H9 (cell line): ENCODE data around the gene THAP11. TPM values are rescaled to one million over a fixed set of nuclear protein-coding genes. Genes with fewer than 3 reads are reported as not detected.

Experiments
- DNase-seq: peaks from one replicate; pipeline ENCODE4 v3.0.0-alpha.2; 2017
- H2AFZ ChIP-seq: one replicate; pipeline ENCODE4 v1.6.1; 2013; ENCODE audit warnings: mild to moderate bottlenecking, low read length, control low read depth, moderate library complexity
- H2AK5ac ChIP-seq: 2 replicates; pipeline ENCODE4 v1.6.1; 2013; ENCODE audit warnings: low read length, control low read depth, mixed read lengths; ENCODE audit not compliant: insufficient read length
- H2BK120ac ChIP-seq: one replicate; pipeline ENCODE4 v1.6.1; 2013; ENCODE audit warnings: low read depth, mild to moderate bottlenecking, low read length, control low read depth, inconsistent platforms; ENCODE audit not compliant: poor library complexity, severe bottlenecking
- H2BK12ac ChIP-seq: 2 replicates; pipeline ENCODE4 v1.6.1; 2013; ENCODE audit warnings: low read length, control low read depth, mixed read lengths, low read depth; ENCODE audit not compliant: insufficient read length
- H2BK15ac ChIP-seq: 2 replicates; pipeline ENCODE4 v1.6.1; 2013; ENCODE audit warnings: low read depth, low read length, control low read depth
- H2BK20ac ChIP-seq: one replicate; pipeline ENCODE4 v1.6.1; 2013; ENCODE audit warnings: low read depth, mild to moderate bottlenecking, low read length, control low read depth, inconsistent platforms; ENCODE audit not compliant: poor library complexity, severe bottlenecking
- H2BK5ac ChIP-seq: 2 replicates; pipeline ENCODE4 v1.6.1; 2013; ENCODE audit warnings: low read length, control low read depth, mixed read lengths; ENCODE audit not compliant: insufficient read length
- H3K14ac ChIP-seq: 2 replicates; pipeline ENCODE4 v1.6.1; 2013; ENCODE audit warnings: low read length, control low read depth; ENCODE audit not compliant: insufficient read depth
- H3K18ac ChIP-seq: 2 replicates; pipeline ENCODE4 v1.6.1; 2013; ENCODE audit warnings: low read depth, mild to moderate bottlenecking, mixed read lengths, low read length, control low read depth; ENCODE audit not compliant: insufficient read length
- H3K23ac ChIP-seq: 2 replicates; pipeline ENCODE4 v1.6.1; 2013; ENCODE audit warnings: low read length, control low read depth, mixed read lengths, low read depth; ENCODE audit not compliant: insufficient read length
- H3K23me2 ChIP-seq: 2 replicates; pipeline ENCODE4 v1.6.1; 2013; ENCODE audit warnings: low read depth, mild to moderate bottlenecking, mixed read lengths, low read length, control low read depth; ENCODE audit not compliant: insufficient read length, poor library complexity, severe bottlenecking
- H3K27ac ChIP-seq: 2 replicates; pipeline ENCODE4 v1.5.1; 2013; ENCODE audit warnings: low read length, control low read depth, mixed read lengths, low read depth; ENCODE audit not compliant: insufficient read length
- H3K27me3 ChIP-seq: 2 replicates; pipeline ENCODE4 v1.6.1; 2013; ENCODE audit warnings: low read length, control low read depth, inconsistent platforms; ENCODE audit not compliant: insufficient read depth
- H3K4ac ChIP-seq: 2 replicates; pipeline ENCODE4 v1.6.1; 2013; ENCODE audit warnings: low read depth, mild to moderate bottlenecking, control low read depth, inconsistent platforms, low read length, moderate library complexity
- H3K4me1 ChIP-seq: 2 replicates; pipeline ENCODE4 v1.6.1; 2013; ENCODE audit warnings: low read length, control low read depth, inconsistent platforms; ENCODE audit not compliant: insufficient read depth
- H3K4me2 ChIP-seq: 2 replicates; pipeline ENCODE4 v1.6.1; 2013; ENCODE audit warnings: low read length, control low read depth, mixed read lengths; ENCODE audit not compliant: insufficient read length, insufficient read depth
- H3K56ac ChIP-seq: 2 replicates; pipeline ENCODE4 v1.6.1; 2013; ENCODE audit warnings: low read depth, mild to moderate bottlenecking, mixed read lengths, low read length, control low read depth; ENCODE audit not compliant: insufficient read length
- H3K79me1 ChIP-seq: 2 replicates; pipeline ENCODE4 v1.6.1; 2013; ENCODE audit warnings: low read depth, mild to moderate bottlenecking, moderate library complexity, low read length, control low read depth, inconsistent platforms; ENCODE audit not compliant: insufficient read depth, poor library complexity, severe bottlenecking
- H3K79me2 ChIP-seq: 2 replicates; pipeline ENCODE4 v1.6.1; 2013; ENCODE audit warnings: low read length, control low read depth, inconsistent platforms; ENCODE audit not compliant: insufficient read depth
- H3K9ac ChIP-seq: 2 replicates; pipeline ENCODE4 v1.6.1; 2013; ENCODE audit warnings: low read length, control low read depth, mixed read lengths; ENCODE audit not compliant: insufficient read length; ENCODE audit errors: extremely low read depth
- H3K9me3 ChIP-seq: one replicate; pipeline ENCODE4 v1.6.1; 2013; ENCODE audit warnings: low read depth, low read length, inconsistent platforms; ENCODE audit not compliant: control insufficient read depth
- H3T11ph ChIP-seq: one replicate; pipeline ENCODE4 v1.6.1; 2013; ENCODE audit warnings: mild to moderate bottlenecking, low read length, control low read depth, inconsistent platforms
- H4K20me1 ChIP-seq: one replicate; pipeline ENCODE4 v1.6.1; 2013; ENCODE audit not compliant: control insufficient read depth, insufficient read length, insufficient read depth
- H4K5ac ChIP-seq: 2 replicates; pipeline ENCODE4 v1.6.1; 2013; ENCODE audit warnings: low read depth, mild to moderate bottlenecking, mixed read lengths, low read length, control low read depth; ENCODE audit not compliant: insufficient read length
- H4K8ac ChIP-seq: replicated peaks from 2 replicates; pipeline ENCODE4 v1.6.1; 2013; ENCODE audit warnings: low read length, control low read depth, mixed read lengths, low read depth; ENCODE audit not compliant: insufficient read length
- H4K91ac ChIP-seq: 2 replicates; pipeline ENCODE4 v1.6.1; 2013; ENCODE audit warnings: low read depth, mild to moderate bottlenecking, moderate library complexity, mixed read lengths, low read length, control low read depth; ENCODE audit not compliant: insufficient read length
- H3K27ac Mint-ChIP-seq, 3 experiments: 2 replicates in 2 of 3; 3 replicates in 1 of 3; pipeline ENCODE4 v1.8.0; 2020 to 2021; ENCODE audit warnings: mixed read lengths in 3 of 3, mild to moderate bottlenecking in 1 of 3, moderate library complexity in 1 of 3
- H3K27me3 Mint-ChIP-seq: 2 replicates; pipeline ENCODE4 v1.8.0; 2021; ENCODE audit warnings: low read depth, mild to moderate bottlenecking, moderate library complexity, mixed read lengths
- H3K36me3 Mint-ChIP-seq, 3 experiments: 2 replicates in 2 of 3; 3 replicates in 1 of 3; pipeline ENCODE4 v1.8.0; 2020 to 2021; ENCODE audit warnings: low read depth in 3 of 3, mixed read lengths in 3 of 3; ENCODE audit not compliant: insufficient read depth in 1 of 3
- H3K4me1 Mint-ChIP-seq, 2 experiments: 2 replicates each; pipeline ENCODE4 v1.8.0; 2020; ENCODE audit warnings: mixed read lengths in 2 of 2
- H3K4me3 Mint-ChIP-seq, 2 experiments: 2 replicates in 1 of 2; 3 replicates in 1 of 2; pipeline ENCODE4 v1.8.0; 2020 to 2021; ENCODE audit warnings: mild to moderate bottlenecking in 2 of 2, mixed read lengths in 2 of 2, moderate library complexity in 1 of 2
- H3K9me3 Mint-ChIP-seq, 2 experiments: 2 replicates in 1 of 2; 3 replicates in 1 of 2; pipeline ENCODE4 v1.8.0; 2020; ENCODE audit warnings: mild to moderate bottlenecking in 2 of 2, mixed read lengths in 2 of 2, moderate library complexity in 1 of 2
- CTCF ChIP-seq: fragments of 200-600 bp; sonication (generic); conservative IDR thresholded peaks from 3 replicates; pipeline ENCODE4 v1.8.0; 2021; ENCODE audit warnings: antibody characterized with exemption, mild to moderate bottlenecking
- WGBS: extraction: QIAGEN DNeasy Blood & Tissue Kit; methylation state at CpG from one replicate; pipeline ENCODE4 v1.1.7; 2013; ENCODE audit warnings: missing lambda C conversion rate, low lambda C conversion rate, mixed read lengths; ENCODE audit not compliant: insufficient read length; ENCODE audit errors: extremely low coverage; 5-methylcytosine and 5-hydroxymethylcytosine counted together
- total RNA-seq: library from RNA; stranded (reverse); gene quantifications from 2 replicates; pipeline ENCODE4 v1.2.1, GENCODE V29; 2021

THAP11 gene
- total RNA-seq, 1 experiment from 2014 or later = 48.9 TPM

- H3K27me3 ChIP-seq = no peaks in the 10 kb centered on the region
- H3K4me1 Mint-ChIP-seq = peaks cover 7 to 9% of the 10 kb centered on the region in 2 experiments; a peak in 3 of 4 replicates
- no peak overlapping the region for H3K18ac ChIP-seq
- H3K4me3 Mint-ChIP-seq = no peak overlapping the region
- no peak overlapping the region for H4K91ac ChIP-seq
- H3K9me3 Mint-ChIP-seq = no peaks in the 10 kb centered on the region
- DNase-seq = no peak
- WGBS = no CpG with 5 or more reads among the region's 6 CpGs
- H2BK12ac ChIP-seq = no peak overlapping the region
- H3T11ph ChIP-seq = no peak overlapping the region
- no peaks in the 10 kb centered on the region for H3K9me3 ChIP-seq
- peaks cover 22 to 74% (median 63%) of the 10 kb centered on the region in 3 experiments; a peak in 6 of 7 replicates for H3K36me3 Mint-ChIP-seq
- H3K4me2 ChIP-seq = no peak overlapping the region
- H2BK120ac ChIP-seq = no peak overlapping the region
- no peak overlapping the region for H2BK5ac ChIP-seq
- no peaks in the 10 kb centered on the region for H3K27me3 Mint-ChIP-seq
- no peak overlapping the region for H2AFZ ChIP-seq
- H2BK20ac ChIP-seq = no peak overlapping the region
- no peak overlapping the region for H3K23ac ChIP-seq
- H4K8ac ChIP-seq = no peak overlapping the region
- H3K27ac Mint-ChIP-seq = 0 out of 7 replicates have a peak overlapping the region, but pooled peaks of 1 of the 3 experiments have one; percentile 10
- no peak overlapping the region for H3K9ac ChIP-seq
- no peaks in the 10 kb centered on the region for H3K4me1 ChIP-seq
- peaks cover 6% of the 10 kb centered on the region for H3K23me2 ChIP-seq
- H2BK15ac ChIP-seq = no peak overlapping the region
- no peak overlapping the region for H2AK5ac ChIP-seq
- H3K56ac ChIP-seq = no peak overlapping the region
- H3K79me1 ChIP-seq = no peaks in the 10 kb centered on the region
- H3K4ac ChIP-seq = no peak overlapping the region
- no peak overlapping the region for H3K14ac ChIP-seq
- TF ChIP-seq CTCF = no peak
- H4K20me1 ChIP-seq = peaks cover 2% of the 10 kb centered on the region
- no peak overlapping the region for H4K5ac ChIP-seq
- H3K27ac ChIP-seq = no peak overlapping the region
- no peaks in the 10 kb centered on the region for H3K79me2 ChIP-seq
Observed at GRCh38 chr16:67868290-67868689, 26.2 kb downstream of the THAP11 start.
